Neutrophil (primary cell): Measurements from ENCODE around the gene DEPDC1B.

Experiments
- H3K27ac ChIP-seq: fragments of 200-600 bp; sonication (generic); 2 replicates; pipeline ENCODE4 v1.5.1; 2016; ENCODE audit warnings: mild to moderate bottlenecking, moderate library complexity
- H3K27me3 ChIP-seq: fragments of 200-600 bp; sonication (generic); 2 replicates; pipeline ENCODE4 v1.6.0; 2016; ENCODE audit warnings: mild to moderate bottlenecking
- H3K36me3 ChIP-seq: fragments of 200-600 bp; sonication (generic); 2 replicates; pipeline ENCODE4 v1.5.1; 2017
- H3K4me1 ChIP-seq, 2 experiments: fragments of 200-600 bp in 1 of 2; sonication (generic) in 1 of 2; 1 replicate in 1 of 2; 2 replicates in 1 of 2; pipeline versions ENCODE4 v1.5.1 to v1.6.1; 2013 to 2016; ENCODE audit warnings: low read depth in 1 of 2, low read length in 1 of 2, mild to moderate bottlenecking in 1 of 2, moderate library complexity in 1 of 2; ENCODE audit not compliant: control insufficient read depth in 1 of 2, insufficient read depth in 1 of 2
- H3K4me3 ChIP-seq, 2 experiments: fragments of 200-600 bp in 1 of 2; sonication (generic) in 1 of 2; 1 replicate in 1 of 2; 2 replicates in 1 of 2; pipeline ENCODE4 v1.5.1; 2013 to 2016; ENCODE audit warnings: low read depth in 1 of 2, low read length in 1 of 2, mild to moderate bottlenecking in 1 of 2, moderate library complexity in 1 of 2
- H3K9me3 ChIP-seq: fragments of 200-600 bp; sonication (generic); 2 replicates; pipeline ENCODE4 v1.5.1; 2016
- TF ChIP-seq, protein P1 (sequence below): fragments of 200-600 bp; sonication (generic); IDR thresholded peaks from 2 replicates; pipeline ENCODE4 v1.5.1; 2016; ENCODE audit warnings: antibody characterized with exemption

DEPDC1B gene

DNA sequence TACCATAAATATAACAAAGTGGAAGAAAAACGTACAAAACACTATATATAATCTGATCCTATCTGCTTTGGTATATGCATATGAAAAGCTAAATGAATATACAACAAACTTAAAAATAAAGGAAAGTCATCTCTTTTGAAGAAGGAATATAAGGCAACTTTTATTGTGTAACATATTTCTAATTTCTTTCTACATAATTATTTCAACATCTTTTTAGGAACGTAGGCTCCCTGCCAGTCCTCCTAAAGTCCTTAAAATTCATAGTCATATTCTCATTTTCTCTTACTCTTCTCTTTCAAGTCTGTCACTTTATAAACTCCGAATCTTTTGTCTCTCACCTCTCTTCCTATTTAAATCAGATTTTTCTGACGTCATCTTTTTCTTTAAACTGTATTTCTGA, 9.6 kb downstream of the DEPDC1B start:
- no peak overlapping the region for H3K27ac ChIP-seq

DNA sequence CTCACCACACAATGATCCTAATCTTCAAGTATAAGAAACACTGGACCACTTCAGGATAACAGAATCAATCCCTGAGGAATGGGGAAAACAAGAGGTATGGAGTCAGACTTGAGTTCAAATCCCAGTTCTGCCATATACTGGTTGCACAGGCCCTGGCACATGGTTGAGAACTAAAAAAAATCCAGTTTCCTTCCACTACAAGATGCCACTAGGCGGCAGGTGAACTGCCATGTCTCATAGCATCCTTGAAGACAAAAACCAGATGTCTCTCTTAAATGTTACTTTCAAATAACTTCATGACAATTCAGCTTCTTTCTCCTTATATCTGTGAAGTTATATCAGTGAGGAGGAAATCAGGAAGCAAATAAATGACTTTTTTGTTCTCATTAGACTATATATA, 11.0 kb downstream of the DEPDC1B start:
- TF ChIP-seq, protein P1, sequence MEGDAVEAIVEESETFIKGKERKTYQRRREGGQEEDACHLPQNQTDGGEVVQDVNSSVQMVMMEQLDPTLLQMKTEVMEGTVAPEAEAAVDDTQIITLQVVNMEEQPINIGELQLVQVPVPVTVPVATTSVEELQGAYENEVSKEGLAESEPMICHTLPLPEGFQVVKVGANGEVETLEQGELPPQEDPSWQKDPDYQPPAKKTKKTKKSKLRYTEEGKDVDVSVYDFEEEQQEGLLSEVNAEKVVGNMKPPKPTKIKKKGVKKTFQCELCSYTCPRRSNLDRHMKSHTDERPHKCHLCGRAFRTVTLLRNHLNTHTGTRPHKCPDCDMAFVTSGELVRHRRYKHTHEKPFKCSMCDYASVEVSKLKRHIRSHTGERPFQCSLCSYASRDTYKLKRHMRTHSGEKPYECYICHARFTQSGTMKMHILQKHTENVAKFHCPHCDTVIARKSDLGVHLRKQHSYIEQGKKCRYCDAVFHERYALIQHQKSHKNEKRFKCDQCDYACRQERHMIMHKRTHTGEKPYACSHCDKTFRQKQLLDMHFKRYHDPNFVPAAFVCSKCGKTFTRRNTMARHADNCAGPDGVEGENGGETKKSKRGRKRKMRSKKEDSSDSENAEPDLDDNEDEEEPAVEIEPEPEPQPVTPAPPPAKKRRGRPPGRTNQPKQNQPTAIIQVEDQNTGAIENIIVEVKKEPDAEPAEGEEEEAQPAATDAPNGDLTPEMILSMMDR, result no peak
- Histone ChIP-seq H3K9me3 (no peaks in the 10 kb centered on the region), H3K36me3 (peaks cover 8% of the 10 kb centered on the region), H3K27me3 (no peaks in the 10 kb centered on the region), H3K4me3 (no peak overlapping the region), H3K27ac (no peak overlapping the region), H3K4me1 (peaks cover 4 to 13% of the 10 kb centered on the region in 2 experiments)

More for the DNA sequence above, 9.6 kb downstream of the DEPDC1B start:
- Histone ChIP-seq H3K4me3 (no peak overlapping the region), H3K4me1 (peaks cover 4 to 13% of the 10 kb centered on the region in 2 experiments), H3K36me3 (peaks cover 8% of the 10 kb centered on the region), H3K27me3 (no peaks in the 10 kb centered on the region), H3K9me3 (no peaks in the 10 kb centered on the region)
- TF ChIP-seq, protein P1, result no peak

DNA sequence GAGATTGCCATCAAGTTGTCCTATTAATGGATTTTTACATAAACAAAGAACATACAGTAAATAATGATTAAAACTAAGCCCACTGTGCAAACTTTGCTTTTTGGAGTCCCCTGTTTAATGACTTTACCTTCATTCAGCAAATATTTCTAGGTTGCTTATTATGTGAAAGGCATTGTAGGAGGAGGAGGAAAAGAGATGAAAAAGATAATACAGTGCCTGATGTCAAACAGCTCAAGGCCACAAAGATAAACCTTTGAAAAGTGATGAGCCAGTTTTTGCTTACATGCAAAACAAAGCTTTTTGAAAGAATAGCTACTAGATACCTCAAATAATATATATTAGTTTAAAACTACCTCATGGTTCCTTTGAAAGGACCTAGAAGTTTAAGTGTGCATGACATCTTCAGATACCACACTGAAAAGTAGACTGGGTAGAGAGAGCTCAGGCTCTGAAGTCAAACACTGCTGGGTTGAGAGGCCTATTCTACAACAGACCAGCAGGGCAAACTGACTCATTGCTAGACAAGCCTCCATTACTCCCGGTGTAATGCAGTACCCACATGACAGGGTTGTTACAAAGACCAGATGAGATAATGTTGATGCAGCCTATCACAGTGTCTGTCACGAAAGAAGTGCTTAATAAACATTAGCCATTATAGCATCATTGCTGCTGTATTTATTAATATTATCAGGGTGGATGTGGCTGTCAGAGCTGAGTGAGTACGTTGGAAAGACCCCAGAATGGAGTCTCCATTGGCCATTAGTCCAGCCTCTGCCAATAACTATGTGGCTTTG, 11.8 kb downstream of the DEPDC1B start:
- TF ChIP-seq, protein P1, result no peak
- H3K27me3 ChIP-seq, result no peaks in the 10 kb centered on the region
- H3K27ac ChIP-seq, result no peak overlapping the region
- no peaks in the 10 kb centered on the region for H3K9me3 ChIP-seq
- peaks cover 4 to 13% of the 10 kb centered on the region in 2 experiments for H3K4me1 ChIP-seq
- H3K36me3 ChIP-seq, result peaks cover 8% of the 10 kb centered on the region
- no peak overlapping the region for H3K4me3 ChIP-seq

GRCh38 chr5:60686157-60686556, 13.8 kb downstream of the DEPDC1B start:
- no peaks in the 10 kb centered on the region for H3K9me3 ChIP-seq
- H3K4me1 ChIP-seq, result peaks cover 4 to 13% of the 10 kb centered on the region in 2 experiments
- H3K27ac ChIP-seq, result no peak overlapping the region
- no peak overlapping the region for H3K4me3 ChIP-seq
- peaks cover 8% of the 10 kb centered on the region for H3K36me3 ChIP-seq
- TF ChIP-seq, protein P1, result no peak
- no peaks in the 10 kb centered on the region for H3K27me3 ChIP-seq

GRCh38 chr5:60685700-60686099, 14.3 kb downstream of the DEPDC1B start:
- Histone ChIP-seq H3K27ac (no peak overlapping the region), H3K36me3 (peaks cover 8% of the 10 kb centered on the region), H3K27me3 (no peaks in the 10 kb centered on the region), H3K4me1 (peaks cover 4 to 10% of the 10 kb centered on the region in 2 experiments), H3K4me3 (no peak overlapping the region), H3K9me3 (no peaks in the 10 kb centered on the region)
- TF ChIP-seq, protein P1, result no peak
